ENCODE measurements around the gene GPR150.

GPR150 gene

DNA sequence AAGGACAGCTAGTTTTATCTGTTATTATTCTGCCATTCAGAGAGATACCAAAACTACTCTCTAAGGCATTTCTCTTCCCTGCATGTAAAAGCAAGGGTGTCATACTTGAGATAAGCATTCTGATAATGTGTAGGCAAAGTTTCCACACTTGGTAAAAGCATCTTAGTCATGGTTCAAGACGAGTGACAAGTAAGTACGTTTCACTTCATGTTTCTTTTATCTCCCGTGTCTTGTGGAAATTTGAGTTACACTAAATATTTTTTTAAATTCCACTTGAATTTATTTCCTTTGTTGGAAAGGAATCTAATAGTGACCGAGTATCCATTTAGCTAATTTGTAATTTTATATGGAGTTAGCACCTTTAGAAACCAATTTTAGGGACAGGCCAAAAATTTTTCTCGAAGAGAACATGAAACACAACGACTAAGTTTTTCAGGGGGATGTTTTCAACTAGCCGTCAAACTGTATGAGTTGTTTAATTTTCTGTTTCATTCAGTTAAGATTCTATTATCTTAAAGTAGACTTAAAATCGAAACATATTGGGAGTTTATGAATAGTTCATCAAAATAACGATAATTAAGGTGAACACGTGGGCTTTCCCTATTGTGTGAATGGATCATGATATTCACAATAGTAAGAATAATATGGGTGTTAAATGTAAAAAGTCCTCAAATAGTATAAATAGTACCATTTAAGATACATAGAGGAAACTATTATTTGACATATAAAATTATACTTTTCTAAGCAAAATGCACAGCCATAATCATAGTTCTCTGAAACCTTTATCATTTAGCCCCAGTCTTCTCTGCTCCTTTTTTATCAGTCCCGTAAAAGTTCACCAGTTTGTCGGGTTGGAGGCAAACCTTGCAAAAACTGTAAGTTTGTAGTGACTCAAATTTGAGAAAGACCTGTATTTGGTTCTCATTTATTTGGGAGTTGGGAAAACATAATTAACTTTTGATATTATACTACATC, 28.3 kb downstream of the GPR150 start:
- DNase-seq (ENCODE audit: extremely low read depth in 1 of 2, low read depth in 1 of 2): no peak

DNA sequence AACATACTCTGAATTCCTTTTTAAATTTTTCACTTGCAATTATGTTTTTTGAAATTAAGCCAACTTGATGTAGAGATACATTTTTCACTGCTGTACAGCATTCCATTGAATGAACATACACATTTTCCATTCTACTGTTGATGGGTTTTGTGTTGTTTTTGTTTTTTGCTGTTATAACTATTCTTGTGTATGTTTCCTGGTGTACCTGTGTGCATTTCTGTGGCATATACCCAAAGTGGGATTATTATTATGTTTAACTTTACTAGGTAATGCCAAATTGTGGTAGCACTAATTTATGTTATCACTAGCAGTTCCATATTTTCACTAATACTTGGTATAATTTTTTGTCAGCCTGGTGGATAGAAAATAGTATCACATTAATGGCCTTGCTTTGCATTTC, 29.4 kb downstream of the GPR150 start:
- DNase-seq (ENCODE audit: extremely low read depth in 1 of 2, low read depth in 1 of 2): no peak

DNA sequence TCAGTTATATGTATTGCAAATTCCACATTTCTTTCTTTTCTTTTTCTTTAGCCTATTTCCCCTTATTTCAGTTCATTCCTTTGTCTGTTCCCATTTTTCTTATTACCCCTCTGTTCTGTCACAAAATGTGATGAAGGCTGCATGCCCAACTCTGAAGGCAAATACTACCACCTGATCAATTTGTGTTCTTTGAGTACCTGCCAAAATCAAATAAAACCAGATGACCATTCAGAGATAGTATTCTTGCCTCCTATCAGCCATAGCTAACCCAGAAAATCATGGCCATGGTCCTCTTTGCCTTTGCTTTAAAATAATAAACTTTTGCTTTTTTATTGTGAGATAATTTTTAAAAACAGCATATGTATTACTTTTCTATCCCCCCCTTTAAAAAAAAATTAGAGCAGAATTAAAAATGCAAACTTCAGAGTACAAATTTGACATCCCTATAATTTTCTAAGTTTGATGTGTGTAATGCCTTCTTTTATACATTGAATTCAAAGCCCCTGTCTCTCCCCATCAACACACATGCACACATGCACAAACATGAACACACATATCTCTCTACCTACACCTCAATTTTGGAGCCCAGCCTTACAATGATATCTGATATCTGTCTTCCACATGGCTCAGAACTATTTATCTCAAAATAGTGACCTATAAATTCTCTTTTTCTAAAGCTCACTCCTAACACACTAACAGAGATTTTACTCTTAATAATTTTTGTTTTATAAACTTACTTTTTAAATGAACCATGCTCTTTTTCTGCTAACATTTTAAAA, 30.1 kb downstream of the GPR150 start:
- DNase-seq (ENCODE audit: extremely low read depth in 1 of 2, low read depth in 1 of 2): no peak

DNA sequence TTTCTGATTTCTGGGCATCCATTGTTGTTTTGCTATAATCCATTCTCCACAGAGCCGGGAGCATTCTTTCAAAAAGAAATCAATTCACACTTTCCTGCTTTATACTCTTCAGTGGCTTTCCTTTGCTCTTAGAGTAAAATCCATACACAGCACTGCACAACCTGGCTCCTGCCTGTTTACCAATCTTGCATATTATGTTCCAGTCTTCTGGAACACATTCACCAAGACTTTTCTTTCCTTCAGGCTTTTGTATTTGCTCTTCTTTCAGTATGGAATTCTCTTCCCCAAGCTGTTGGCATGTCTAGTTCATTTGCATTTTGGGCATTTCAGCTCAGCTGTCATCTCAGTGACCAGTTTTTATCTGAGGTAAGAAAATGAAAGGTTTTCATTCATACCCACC, 33.0 kb downstream of the GPR150 start:
- no peak for DNase-seq (ENCODE audit: extremely low read depth in 1 of 2, low read depth in 1 of 2)

DNA sequence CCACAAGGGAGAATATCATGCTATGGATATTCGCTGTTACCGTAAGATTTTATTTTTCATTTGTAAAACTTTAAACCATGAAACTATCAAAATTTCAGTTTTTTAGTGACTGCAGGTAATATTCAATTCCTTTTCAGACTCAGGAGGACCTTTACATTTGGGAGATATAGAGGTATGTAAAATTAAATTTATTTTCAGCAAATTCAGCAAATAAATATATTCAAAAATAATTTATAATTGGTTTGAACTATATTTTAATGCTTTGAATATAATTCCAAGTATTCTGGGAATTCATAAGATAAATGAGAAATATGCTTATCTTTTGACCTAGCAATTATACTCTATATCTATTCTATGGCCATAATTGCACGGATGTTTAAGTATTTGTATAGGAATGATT, 34.3 kb downstream of the GPR150 start:
- DNase-seq (ENCODE audit: extremely low read depth in 1 of 2, low read depth in 1 of 2): no peak

DNA sequence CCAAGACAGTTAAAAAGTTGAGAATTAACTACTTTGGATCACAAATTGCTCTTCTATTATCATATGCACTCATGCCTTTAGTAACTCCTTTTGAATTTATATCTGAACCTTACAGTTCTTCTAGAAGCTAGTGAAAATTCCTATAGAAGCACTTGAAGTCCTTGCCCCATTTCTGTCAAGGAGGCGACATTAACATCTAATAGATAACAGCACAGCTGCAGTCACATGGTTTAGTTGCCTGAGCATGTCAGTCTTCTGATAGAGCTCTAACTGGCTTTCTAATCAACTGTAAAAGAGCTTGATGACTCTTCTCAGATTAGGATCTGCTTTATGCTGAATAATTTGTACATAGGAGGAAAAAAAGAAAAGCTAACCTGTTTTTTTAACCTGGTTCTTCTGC, 35.7 kb downstream of the GPR150 start:
- DNase-seq (ENCODE audit: extremely low read depth in 1 of 2, low read depth in 1 of 2): no peak

DNA sequence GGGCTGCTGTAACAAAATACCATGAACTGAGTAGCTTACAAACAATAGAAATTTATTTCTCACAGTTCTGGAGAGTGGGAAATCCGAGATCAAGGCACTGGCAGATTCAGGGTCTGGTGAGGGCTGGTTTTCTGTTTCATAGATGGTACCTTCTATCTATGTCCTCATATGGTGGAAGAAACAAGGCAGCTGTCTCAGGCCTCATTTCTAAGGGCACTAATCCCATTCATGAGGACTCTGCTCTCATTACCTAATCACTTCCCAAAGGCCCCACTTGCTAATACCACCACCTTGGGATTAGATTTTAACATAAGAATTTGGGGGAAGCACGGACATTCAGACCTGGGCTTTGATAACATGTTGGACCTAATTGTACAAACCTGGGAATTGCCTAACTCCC, 40.2 kb downstream of the GPR150 start:
- DNase-seq (ENCODE audit: extremely low read depth in 1 of 2, low read depth in 1 of 2): no peak

DNA sequence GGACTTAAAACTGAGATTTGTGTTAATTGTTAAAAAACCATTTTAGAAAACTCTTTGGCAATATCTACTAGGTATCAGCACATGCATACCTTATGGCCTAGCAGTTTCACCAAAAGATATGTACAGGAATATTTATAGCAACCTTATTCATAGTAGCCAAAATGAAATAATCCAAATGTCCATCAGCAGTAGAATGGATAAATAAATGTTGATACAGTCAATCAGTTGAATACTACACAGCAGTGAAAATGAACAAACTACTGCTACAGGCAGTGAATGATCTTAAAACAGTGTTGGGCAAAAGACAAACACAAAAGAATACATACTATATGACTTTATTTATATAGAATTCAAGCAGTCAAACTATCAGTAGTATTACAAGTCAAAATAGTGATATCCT, 43.1 kb downstream of the GPR150 start:
- no peak for DNase-seq (ENCODE audit: extremely low read depth in 1 of 2, low read depth in 1 of 2)

DNA sequence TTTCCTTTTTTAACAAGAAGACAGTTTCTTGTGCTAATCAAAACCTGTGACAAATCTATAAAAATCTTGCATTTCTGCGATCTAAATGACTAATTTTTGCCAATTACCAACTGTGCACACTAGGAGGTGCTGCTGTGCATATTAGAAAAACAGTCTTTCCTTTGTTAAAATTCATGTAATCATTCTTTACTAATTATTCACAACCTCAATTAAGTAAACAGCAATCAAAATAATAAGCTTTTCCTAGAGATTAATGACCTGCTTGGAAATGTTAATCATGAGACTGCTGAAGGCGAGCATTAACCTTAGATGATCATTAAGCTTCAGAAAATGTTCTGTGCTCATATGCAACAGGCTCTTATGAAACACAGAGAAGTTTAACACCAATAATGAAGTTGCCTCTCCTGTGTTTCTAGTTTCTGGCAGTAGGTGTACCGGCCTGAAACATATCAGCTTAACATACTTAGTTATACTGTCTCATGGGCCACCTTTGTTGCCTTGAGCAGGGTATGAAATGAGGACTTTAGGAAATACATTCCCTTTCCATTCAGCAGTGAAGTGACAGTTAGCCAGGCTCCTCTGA, 44.4 kb downstream of the GPR150 start:
- no peak for DNase-seq (ENCODE audit: extremely low read depth in 1 of 2, low read depth in 1 of 2)

DNA sequence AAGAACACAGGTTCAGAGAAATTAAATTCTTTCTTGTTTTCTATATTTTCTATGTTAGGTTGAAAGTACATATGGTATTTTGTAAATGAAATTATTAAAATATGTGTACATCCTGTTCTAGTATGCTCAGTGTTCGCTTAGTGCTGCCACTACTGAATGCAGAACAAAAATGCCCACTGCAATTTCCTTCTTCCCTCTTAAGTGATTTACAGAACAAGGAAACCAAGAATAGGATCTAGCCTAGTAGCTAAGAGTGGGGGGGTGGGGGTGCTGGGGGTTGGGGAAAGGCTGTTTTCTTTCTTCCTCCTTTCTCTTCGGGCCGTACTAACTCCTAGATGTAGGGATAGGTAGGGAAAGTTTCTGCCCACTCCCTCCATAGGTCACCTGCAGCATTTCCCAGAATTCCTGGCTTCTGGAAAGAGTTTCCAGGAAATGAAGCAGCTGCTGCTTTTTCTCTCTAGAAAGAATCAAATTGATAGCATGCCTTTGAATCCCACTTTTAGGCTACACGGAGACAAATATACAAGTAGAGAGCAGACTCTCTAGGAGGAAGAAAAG, 47.3 kb downstream of the GPR150 start:
- no peak for DNase-seq (ENCODE audit: extremely low read depth in 1 of 2, low read depth in 1 of 2)

DNA sequence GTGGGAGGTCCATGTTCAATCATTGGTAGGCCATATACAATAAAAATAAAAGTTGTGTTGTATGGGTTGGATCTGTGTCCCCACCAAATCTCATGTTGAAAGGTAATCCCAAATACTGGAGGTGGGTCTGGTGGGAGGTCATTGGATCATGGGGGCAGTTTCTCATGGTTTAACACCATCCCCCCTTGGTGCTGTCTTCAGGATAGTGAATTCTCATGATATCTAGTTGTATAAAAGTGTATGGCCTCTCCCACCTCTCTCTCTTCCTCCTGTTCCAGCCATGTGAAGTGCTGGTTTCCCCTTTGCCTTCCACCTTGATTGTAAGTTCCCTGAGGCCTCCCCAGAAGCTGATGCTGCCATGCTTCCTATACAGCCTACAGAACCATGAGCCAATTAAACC, 47.8 kb downstream of the GPR150 start:
- no peak for DNase-seq (ENCODE audit: extremely low read depth in 1 of 2, low read depth in 1 of 2)

DNA sequence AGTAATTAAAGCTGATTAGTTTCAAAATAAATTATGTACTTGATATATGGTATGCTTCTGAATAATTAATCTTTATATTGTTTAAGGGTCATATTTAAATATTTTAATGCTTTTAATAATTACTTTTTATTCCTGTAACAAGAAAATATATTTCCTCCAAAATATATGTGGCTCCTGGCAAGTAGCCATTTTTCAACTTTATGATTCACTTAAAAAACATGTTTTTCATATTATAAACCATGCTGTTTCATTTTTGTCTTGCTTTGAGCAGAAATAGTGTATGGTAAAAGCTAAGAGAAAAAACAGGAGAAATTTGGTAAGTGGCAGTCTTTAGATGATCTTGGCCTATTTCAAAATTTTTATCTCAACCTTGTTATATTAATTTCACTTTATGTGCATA, 48.3 kb downstream of the GPR150 start:
- no peak for DNase-seq (ENCODE audit: extremely low read depth in 1 of 2, low read depth in 1 of 2)

DNA sequence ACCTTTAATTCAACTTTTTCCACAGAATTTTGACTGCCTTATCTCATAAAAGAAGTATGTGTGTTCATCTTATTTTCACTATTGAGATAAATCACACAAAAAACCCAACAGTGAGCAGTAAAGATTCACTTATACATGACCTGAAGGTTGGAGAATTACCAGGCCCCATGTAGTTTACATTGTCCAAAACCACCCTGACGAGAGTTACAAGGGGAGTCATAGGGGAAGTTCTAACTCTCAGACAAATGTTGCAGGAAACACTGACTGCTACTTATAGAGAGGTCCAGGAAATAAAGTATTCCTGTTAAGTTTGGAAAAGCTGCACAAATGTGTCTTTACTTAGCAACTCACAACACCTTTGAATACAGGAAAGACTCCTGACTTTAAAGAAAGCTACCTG, 48.8 kb downstream of the GPR150 start:
- DNase-seq (ENCODE audit: extremely low read depth in 1 of 2, low read depth in 1 of 2): no peak

DNA sequence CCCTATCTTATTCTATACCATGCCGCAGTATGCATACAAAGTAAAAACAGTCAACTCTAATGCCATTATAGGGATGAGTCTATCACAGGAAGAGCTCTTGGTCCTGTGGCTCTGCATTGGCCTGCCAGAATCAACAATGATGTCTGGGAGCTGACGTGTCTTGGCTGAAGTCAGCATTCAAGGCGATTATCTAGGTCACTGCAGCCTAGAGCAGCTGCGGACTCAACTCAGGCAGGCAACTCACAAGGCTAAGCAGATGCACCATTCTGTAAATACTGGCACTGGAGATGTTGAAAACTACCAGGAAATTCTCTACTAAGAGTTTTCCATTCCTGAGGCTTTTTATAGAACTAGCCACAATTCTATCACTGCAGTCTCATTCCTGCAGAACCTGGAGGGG, 49.7 kb downstream of the GPR150 start:
- DNase-seq (ENCODE audit: extremely low read depth in 1 of 2, low read depth in 1 of 2): no peak

DNA sequence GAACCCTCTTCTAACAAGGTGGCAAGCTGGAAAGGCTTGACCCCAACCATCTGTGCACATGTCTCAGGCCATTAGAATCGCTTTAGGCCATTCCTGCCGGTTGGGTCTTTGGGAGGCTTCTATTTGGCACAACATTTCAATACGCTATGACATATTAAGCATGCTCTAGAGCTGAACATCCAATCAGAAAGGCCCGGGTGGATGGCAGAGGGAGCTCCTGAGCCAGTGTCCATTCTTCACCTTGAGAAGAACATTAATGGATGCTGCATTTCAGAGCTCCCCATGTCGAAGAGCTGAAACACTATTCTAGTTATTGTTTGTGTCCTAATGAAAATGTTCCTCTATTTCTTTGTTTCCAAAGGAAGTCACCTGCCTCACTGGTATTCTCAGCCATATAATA, 50.1 kb downstream of the GPR150 start:
- DNase-seq (ENCODE audit: extremely low read depth in 1 of 2, low read depth in 1 of 2): no peak

DNA sequence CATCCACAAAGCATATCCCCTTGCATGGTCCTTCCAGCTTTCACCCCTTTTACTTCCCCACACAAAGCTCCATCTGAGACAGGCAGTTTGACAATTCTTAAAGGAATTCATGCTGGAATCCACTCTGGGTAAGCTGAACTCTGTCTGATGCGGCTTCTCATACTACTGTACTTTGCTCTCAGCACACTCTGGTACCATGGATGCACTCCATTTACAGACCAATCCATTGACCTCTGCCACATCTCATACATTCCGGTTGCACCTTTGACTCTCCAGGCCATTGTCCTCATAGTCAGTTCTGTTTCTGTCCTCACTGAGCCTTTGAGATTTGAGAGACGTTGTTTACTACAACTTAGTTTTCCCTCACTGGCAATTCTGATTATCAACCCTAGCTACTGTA, 50.7 kb downstream of the GPR150 start:
- DNase-seq (ENCODE audit: extremely low read depth in 1 of 2, low read depth in 1 of 2): no peak
